MCF 10A (cell line): ENCODE measurements around the gene ZNF433. TPM values are rescaled to one million over a fixed set of nuclear protein-coding genes. Genes with fewer than 3 reads are reported as not detected.
"Not testable (repeated sequence)": the region's sequence is repeated elsewhere in the genome, so short reads cannot be mapped to it uniquely, and the experiment has no call there.

Experiments used
- BruUV-seq: library from RNA; stranded (reverse); fragments of 400-500 nt; replicated peaks from 2 replicates; lab custom pipeline; 2021; lab: Mats Ljungman, UMichigan
- CTCF ChIA-PET: fragments of 300-600 bp; sonication (Branson Sonifier 250); formaldehyde crosslinking; extraction: SDS; loops from one replicate; lab custom pipeline; 2021; ENCODE audit warnings: antibody characterized with exemption, inconsistent platforms; lab: Yijun Ruan, JAX
- POLR2A ChIA-PET: fragments of 300-600, 350-650 bp; sonication (Branson Sonifier 250); formaldehyde crosslinking; extraction: SDS; loops from one replicate; lab custom pipeline; 2020; ENCODE audit warnings: antibody characterized with exemption, inconsistent platforms; lab: Yijun Ruan, JAX
- DNase-seq: peaks from one replicate; pipeline ENCODE4 v3.0.0-alpha.2; 2018; ENCODE audit not compliant: unreplicated experiment
- H3K27ac Mint-ChIP-seq: one replicate; pipeline ENCODE4 v1.8.0; 2022; ENCODE audit warnings: mild to moderate bottlenecking, low read depth, mixed read lengths; ENCODE audit not compliant: unreplicated experiment
- H3K27me3 Mint-ChIP-seq: one replicate; pipeline ENCODE4 v1.8.0; 2022; ENCODE audit warnings: mixed read lengths; ENCODE audit not compliant: insufficient read depth, unreplicated experiment
- H3K36me3 Mint-ChIP-seq: one replicate; pipeline ENCODE4 v1.8.0; 2022; ENCODE audit warnings: mild to moderate bottlenecking, moderate library complexity, mixed read lengths; ENCODE audit not compliant: insufficient read depth, unreplicated experiment
- H3K4me1 Mint-ChIP-seq: one replicate; pipeline ENCODE4 v1.8.0; 2022; ENCODE audit warnings: mixed read lengths; ENCODE audit not compliant: insufficient read depth, unreplicated experiment
- H3K4me3 Mint-ChIP-seq: one replicate; pipeline ENCODE4 v1.8.0; 2022; ENCODE audit warnings: mild to moderate bottlenecking, moderate library complexity, mixed read lengths; ENCODE audit not compliant: unreplicated experiment
- H3K9me3 Mint-ChIP-seq: one replicate; pipeline ENCODE4 v1.8.0; 2022; ENCODE audit warnings: mixed read lengths; ENCODE audit not compliant: unreplicated experiment
- intact Hi-C: fragments of 100-400 bp; cut with micrococcal nuclease; formaldehyde crosslinking; loops from 2 replicates; pipeline ENCODE4 v1.14.1; 2022
- total RNA-seq: library from RNA; stranded (reverse); gene quantifications from 2 replicates; pipeline ENCODE4 v1.2.3, GENCODE V29; 2022
- TF ChIP-seq, protein P1 (sequence below): fragments of 200-600 bp; IDR thresholded peaks from one replicate; pipeline ENCODE4 v1.8.0; 2022; ENCODE audit warnings: antibody characterized with exemption, mild to moderate bottlenecking; ENCODE audit not compliant: unreplicated experiment

Gene ZNF433
- total RNA-seq, 1 experiment from 2014 or later, result 1.3 TPM

DNA sequence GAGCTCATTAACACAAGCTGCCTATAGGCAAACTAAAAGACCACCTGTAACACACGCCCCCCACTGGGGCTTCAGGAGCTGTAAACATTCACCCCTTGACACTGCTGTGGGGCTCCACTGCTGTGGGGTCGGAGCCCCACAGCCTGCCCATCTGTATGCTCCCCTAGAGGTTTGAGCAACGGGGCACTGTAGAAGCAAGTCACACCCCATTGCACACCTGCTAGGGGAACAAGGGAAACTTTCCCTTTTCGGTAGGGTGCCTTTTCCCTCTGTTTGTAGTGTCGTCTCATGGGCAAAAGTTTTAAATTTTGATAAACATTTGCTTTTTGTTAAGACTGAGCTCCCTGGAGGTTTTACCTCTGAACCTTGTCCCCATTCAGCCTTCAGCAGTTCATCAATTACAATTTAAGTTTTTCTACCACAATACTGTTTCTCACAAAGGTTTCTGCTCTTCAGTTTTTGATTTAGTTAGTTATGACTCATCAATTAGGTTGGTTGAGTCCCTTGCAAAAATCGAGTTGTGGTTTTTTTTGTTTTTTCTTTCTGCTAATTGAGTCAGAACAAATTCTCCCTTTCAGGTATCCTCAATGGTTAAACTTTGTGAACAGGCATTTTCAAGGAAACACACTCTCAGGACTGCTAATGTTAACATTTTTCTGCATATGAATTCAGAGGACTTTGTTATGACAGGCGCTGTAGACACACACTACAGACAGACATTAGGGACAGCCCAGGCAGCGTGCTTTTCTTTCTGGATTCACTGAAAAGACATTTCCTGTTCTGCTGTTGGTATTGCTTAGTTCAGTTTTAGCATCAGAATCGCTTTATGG lies 35.1 kb downstream of the ZNF433 start:
- intact Hi-C loops, result no loop called here
- CTCF ChIA-PET, result interaction anchor here (1.3 kb wide), 1 partner anchor 11 kb away, joined by 3 read pairs; no protein-coding TSS in a partner anchor
- Mint-ChIP-seq H3K4me1 (no peaks in the 10 kb centered on the region), H3K9me3 (no peaks in the 10 kb centered on the region), H3K4me3 (no peak overlapping the region), H3K27me3 (no peaks in the 10 kb centered on the region), H3K36me3 (no peaks in the 10 kb centered on the region), H3K27ac (no peak overlapping the region)
- POLR2A ChIA-PET, result no interaction called here
- no peak for DNase-seq
- no TSS peak for BruUV-seq
- TF ChIP-seq, protein P1, sequence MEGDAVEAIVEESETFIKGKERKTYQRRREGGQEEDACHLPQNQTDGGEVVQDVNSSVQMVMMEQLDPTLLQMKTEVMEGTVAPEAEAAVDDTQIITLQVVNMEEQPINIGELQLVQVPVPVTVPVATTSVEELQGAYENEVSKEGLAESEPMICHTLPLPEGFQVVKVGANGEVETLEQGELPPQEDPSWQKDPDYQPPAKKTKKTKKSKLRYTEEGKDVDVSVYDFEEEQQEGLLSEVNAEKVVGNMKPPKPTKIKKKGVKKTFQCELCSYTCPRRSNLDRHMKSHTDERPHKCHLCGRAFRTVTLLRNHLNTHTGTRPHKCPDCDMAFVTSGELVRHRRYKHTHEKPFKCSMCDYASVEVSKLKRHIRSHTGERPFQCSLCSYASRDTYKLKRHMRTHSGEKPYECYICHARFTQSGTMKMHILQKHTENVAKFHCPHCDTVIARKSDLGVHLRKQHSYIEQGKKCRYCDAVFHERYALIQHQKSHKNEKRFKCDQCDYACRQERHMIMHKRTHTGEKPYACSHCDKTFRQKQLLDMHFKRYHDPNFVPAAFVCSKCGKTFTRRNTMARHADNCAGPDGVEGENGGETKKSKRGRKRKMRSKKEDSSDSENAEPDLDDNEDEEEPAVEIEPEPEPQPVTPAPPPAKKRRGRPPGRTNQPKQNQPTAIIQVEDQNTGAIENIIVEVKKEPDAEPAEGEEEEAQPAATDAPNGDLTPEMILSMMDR, result no peak

DNA sequence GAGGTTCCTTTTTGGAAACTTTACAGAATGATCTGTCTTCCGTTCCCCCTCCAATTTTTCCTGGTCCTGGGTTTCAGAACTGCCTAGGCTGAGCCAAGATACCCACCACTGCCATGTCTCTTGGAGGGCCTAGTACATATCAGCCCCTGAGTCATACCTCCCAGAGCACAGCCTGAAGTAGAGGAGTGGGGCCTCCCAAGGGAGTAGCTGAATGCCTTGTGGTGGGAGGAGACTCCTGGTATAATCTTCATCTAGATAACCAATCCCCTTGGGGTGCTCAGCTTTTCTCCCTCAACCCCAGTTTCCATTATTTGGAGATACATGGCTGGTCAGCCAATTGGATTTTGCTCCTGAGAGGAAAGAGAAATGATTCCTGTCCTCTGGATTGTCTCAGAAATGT lies 40.3 kb downstream of the ZNF433 start:
- Mint-ChIP-seq H3K27ac (no peak overlapping the region), H3K27me3 (no peaks in the 10 kb centered on the region), H3K9me3 (peaks cover 11% of the 10 kb centered on the region), H3K4me3 (no peak overlapping the region), H3K36me3 (no peaks in the 10 kb centered on the region), H3K4me1 (no peaks in the 10 kb centered on the region)
- BruUV-seq, result no TSS peak
- CTCF ChIA-PET, result interaction anchor here (0.7 kb wide), 1 partner anchor 38 kb away, joined by 5 read pairs; no protein-coding TSS in a partner anchor
- TF ChIP-seq, protein P1, result no peak
- DNase-seq, result no peak
- POLR2A ChIA-PET, result no interaction called here
- intact Hi-C loops, result no loop called here

DNA sequence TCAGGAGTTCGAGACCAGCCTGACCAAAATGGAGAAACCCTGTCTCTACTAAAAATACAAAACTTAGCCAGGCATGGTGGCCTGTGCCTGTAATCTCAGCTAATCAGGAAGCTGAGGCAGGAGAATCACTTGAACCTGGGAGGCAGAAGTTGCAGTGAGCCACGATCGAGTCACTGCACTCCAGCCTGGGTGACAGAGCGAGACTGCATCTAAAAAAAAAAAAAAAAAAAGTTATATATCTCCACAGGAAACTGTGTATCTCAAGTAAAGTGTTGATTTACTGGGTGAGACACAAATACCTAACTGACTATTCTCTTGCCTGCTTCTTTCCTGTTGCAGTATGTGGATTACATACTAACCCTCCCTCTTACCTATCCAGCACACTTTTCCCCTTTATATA lies 43.6 kb downstream of the ZNF433 start:
- intact Hi-C loops, H3K4me1 Mint-ChIP-seq, H3K27ac Mint-ChIP-seq, H3K27me3 Mint-ChIP-seq, BruUV-seq, POLR2A ChIA-PET, H3K36me3 Mint-ChIP-seq, H3K4me3 Mint-ChIP-seq, DNase-seq: not testable (repeated sequence)
- CTCF ChIA-PET, result interaction anchor here (0.7 to 5.3 kb wide), 3 partner anchors 68 to 201 kb away, joined by 4 to 24 read pairs (median 16); partner anchors contain the start of gene ZNF491
- peaks cover 13% of the 10 kb centered on the region for H3K9me3 Mint-ChIP-seq

DNA sequence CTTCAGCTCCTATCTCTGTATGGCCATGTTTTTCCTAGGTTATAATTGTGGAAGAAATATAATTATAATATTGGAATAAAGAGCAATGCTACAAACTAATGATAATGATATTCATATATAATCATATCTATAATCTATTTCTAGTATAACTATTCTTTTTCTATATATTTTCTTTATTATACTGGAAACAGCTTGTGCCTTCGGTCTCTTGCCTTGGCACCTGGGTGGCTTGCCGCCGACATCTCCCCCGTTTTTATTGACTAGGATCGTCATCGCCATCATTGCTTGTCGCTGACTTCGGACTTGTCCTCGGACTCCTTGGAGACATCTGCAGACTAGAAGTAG lies 46.4 kb downstream of the ZNF433 start:
- no TSS peak for BruUV-seq
- intact Hi-C loops, result loop anchor here (1.0 to 5.0 kb wide), 3 partner anchors 177 to 332 kb away; partner anchors contain the start of gene ZNF440
- H3K27me3 Mint-ChIP-seq, result no peaks in the 10 kb centered on the region
- CTCF ChIA-PET, result interaction anchor here (0.6 to 9.4 kb wide), 26 partner anchors 8 to 343 kb away, joined by 3 to 142 read pairs (median 4); partner anchors contain the start of genes ZNF440, ZNF491 and ZNF700
- H3K36me3 Mint-ChIP-seq, result no peaks in the 10 kb centered on the region
- no peak overlapping the region for H3K27ac Mint-ChIP-seq
- POLR2A ChIA-PET, result interaction anchor here (1.0 to 4.9 kb wide), 6 partner anchors 64 to 562 kb away, joined by 3 to 67 read pairs (median 4); partner anchors contain the start of genes ZNF20 and ZNF700
- peak overlapping the region; percentile 80 for H3K4me3 Mint-ChIP-seq
- DNase-seq, result no peak
- peaks cover 13% of the 10 kb centered on the region for H3K9me3 Mint-ChIP-seq
- H3K4me1 Mint-ChIP-seq, result no peaks in the 10 kb centered on the region
- TF ChIP-seq, protein P1, result no peak
